SU-DHL-6 (cell line): ENCODE results near the gene SAFB2.

Source experiments
- H2AFZ ChIP-seq: fragments of 200-600 bp; sonication (generic); 2 replicates; pipeline ENCODE4 v1.6.1; 2014; ENCODE audit warnings: low read depth, mild to moderate bottlenecking, moderate library complexity, mixed read lengths, antibody characterized with exemption, low read length; ENCODE audit not compliant: severe bottlenecking
- H3F3A ChIP-seq: fragments of 200-600 bp; shearing (Covaris generic); 2 replicates; pipeline ENCODE4 v1.6.0; 2016; ENCODE audit warnings: antibody characterized with exemption, mild to moderate bottlenecking; ENCODE audit not compliant: insufficient read depth
- H3K27ac ChIP-seq: fragments of 200-600 bp; sonication (generic); 2 replicates; pipeline ENCODE4 v1.5.1; 2016; ENCODE audit warnings: low read depth, mild to moderate bottlenecking, low read length, moderate library complexity, mixed read lengths
- H3K27me3 ChIP-seq: fragments of 200-600 bp; sonication (generic), shearing (Covaris generic); 2 replicates; pipeline ENCODE4 v1.6.0; 2014; ENCODE audit warnings: mild to moderate bottlenecking, low read length
- H3K36me3 ChIP-seq: fragments of 200-600 bp; sonication (generic); 2 replicates; pipeline ENCODE4 v1.6.1; 2014; ENCODE audit warnings: mild to moderate bottlenecking, low read length, mixed read lengths
- H3K4me2 ChIP-seq: fragments of 300-600, 200-600 bp; shearing (Covaris generic), sonication (generic); 2 replicates; pipeline ENCODE4 v1.6.0; 2014; ENCODE audit warnings: low read length, low read depth, mild to moderate bottlenecking; ENCODE audit not compliant: poor library complexity, severe bottlenecking
- H3K4me3 ChIP-seq: fragments of 200-600 bp; sonication (generic); 2 replicates; pipeline ENCODE4 v1.5.1; 2014; ENCODE audit warnings: antibody characterized with exemption, low read length, mild to moderate bottlenecking, mixed read lengths; ENCODE audit not compliant: insufficient read depth, poor library complexity, severe bottlenecking
- H3K79me2 ChIP-seq: fragments of 200-600 bp; sonication (generic); 2 replicates; pipeline ENCODE4 v1.6.1; 2014; ENCODE audit warnings: mild to moderate bottlenecking, low read length, moderate library complexity; ENCODE audit not compliant: insufficient read depth
- H3K9ac ChIP-seq: fragments of 200-600 bp; sonication (generic); 2 replicates; pipeline ENCODE4 v1.7.0; 2014; ENCODE audit warnings: mild to moderate bottlenecking, low read length
- H3K9me2 ChIP-seq: fragments of 200-600 bp; sonication (generic); replicated peaks from 2 replicates; pipeline ENCODE4 v1.6.1; 2014; ENCODE audit warnings: low read length; ENCODE audit not compliant: insufficient read depth
- H3K9me3 ChIP-seq: fragments of 200-600 bp; sonication (generic); 2 replicates; pipeline ENCODE4 v1.6.1; 2014; ENCODE audit warnings: low read length, mixed read lengths; ENCODE audit not compliant: insufficient read depth
- H4K20me1 ChIP-seq: fragments of 200-600 bp; sonication (generic); 2 replicates; pipeline ENCODE4 v1.6.1; 2014; ENCODE audit warnings: low read depth, mild to moderate bottlenecking, antibody characterized with exemption, low read length, moderate library complexity, mixed read lengths
- EZH2phosphoT487 ChIP-seq: fragments of 200-600 bp; sonication (generic), shearing (Covaris generic); conservative IDR thresholded peaks from 2 replicates; pipeline ENCODE4 v1.6.1; 2018; ENCODE audit warnings: mild to moderate bottlenecking, antibody characterized with exemption, low read length, moderate library complexity, mixed read lengths
- TF ChIP-seq, protein P1 (sequence below): fragments of 200-600 bp; sonication (generic); IDR thresholded peaks from one replicate; pipeline ENCODE4 v1.5.1; 2017; ENCODE audit warnings: antibody characterized with exemption, mild to moderate bottlenecking, low read length, moderate library complexity; ENCODE audit not compliant: insufficient read depth, poor library complexity, severe bottlenecking

SAFB2 gene

DNA sequence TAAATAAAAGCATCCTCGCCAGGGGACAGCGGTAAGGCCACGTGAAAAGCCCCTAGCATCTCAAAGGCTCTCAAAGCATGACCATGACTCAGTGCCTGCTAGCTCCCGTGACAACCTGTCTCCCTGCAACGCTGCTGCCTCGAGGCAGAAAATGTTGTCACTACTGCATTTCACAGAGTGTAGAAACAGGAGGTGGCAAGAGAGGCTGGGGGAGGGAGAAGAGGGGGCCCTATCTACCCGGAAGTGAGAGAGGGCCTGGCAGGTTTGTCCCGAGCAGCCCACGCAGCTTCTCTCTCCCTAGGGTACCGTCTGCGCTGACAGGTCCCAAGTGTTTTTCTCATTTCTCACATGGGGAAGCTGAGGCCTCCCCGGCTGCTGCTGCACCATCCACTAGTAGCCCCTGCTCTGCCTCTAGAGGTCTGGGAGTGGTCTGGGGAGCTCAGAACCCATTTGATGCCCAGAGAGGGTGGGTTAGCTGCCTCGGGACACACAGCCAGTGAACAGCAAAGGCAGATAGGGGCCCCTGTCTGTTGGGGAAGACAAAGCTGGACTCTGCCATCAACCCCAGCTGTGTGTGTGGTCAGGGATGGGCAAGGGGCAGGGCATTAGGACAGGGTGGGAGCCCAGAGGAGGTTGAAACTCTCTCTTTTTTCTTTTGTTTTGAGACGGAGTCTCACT, 58.5 kb downstream of the SAFB2 start:
- TF ChIP-seq, protein P1, sequence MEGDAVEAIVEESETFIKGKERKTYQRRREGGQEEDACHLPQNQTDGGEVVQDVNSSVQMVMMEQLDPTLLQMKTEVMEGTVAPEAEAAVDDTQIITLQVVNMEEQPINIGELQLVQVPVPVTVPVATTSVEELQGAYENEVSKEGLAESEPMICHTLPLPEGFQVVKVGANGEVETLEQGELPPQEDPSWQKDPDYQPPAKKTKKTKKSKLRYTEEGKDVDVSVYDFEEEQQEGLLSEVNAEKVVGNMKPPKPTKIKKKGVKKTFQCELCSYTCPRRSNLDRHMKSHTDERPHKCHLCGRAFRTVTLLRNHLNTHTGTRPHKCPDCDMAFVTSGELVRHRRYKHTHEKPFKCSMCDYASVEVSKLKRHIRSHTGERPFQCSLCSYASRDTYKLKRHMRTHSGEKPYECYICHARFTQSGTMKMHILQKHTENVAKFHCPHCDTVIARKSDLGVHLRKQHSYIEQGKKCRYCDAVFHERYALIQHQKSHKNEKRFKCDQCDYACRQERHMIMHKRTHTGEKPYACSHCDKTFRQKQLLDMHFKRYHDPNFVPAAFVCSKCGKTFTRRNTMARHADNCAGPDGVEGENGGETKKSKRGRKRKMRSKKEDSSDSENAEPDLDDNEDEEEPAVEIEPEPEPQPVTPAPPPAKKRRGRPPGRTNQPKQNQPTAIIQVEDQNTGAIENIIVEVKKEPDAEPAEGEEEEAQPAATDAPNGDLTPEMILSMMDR = no peak
- no peak for TF ChIP-seq EZH2phosphoT487
- Histone ChIP-seq H3K9me3 (no peaks in the 10 kb centered on the region), H3K27me3 (no peaks in the 10 kb centered on the region), H3K4me2 (no peak overlapping the region), H3K27ac (no peak overlapping the region), H2AFZ (no peak overlapping the region), H3K9me2 (no peaks in the 10 kb centered on the region), H3K9ac (no peak overlapping the region), H4K20me1 (no peaks in the 10 kb centered on the region), H3F3A (no peaks in the 10 kb centered on the region), H3K4me3 (no peak overlapping the region), H3K36me3 (no peaks in the 10 kb centered on the region), H3K79me2 (no peaks in the 10 kb centered on the region)

DNA sequence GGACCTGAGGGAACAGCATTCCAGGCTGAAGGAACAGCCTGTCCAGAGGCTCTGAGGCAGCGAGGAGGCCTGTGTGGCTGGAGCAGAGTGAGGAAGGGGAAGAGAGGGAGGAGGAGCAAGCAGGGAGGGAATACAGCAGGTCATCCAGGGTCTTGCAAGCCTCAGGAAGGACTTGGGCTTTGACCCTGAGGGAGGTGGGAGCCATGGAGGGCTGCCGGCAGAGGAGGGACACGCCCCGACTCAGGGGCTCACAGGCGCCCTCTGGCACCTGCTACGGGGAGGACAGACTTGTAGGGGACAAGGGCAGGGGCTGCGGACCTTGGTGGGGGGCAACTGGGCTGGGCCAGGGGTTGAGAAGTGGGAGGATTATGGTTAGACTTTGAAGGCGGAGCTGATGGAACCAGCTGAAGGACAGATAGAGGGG, 59.6 kb downstream of the SAFB2 start:
- H3K36me3 ChIP-seq = no peaks in the 10 kb centered on the region
- H2AFZ ChIP-seq = no peak overlapping the region
- no peak overlapping the region for H3K9ac ChIP-seq
- H4K20me1 ChIP-seq = no peaks in the 10 kb centered on the region
- no peak overlapping the region for H3K4me3 ChIP-seq
- no peaks in the 10 kb centered on the region for H3F3A ChIP-seq
- no peak for TF ChIP-seq EZH2phosphoT487
- TF ChIP-seq, protein P1 = no peak
- H3K27me3 ChIP-seq = no peaks in the 10 kb centered on the region
- no peak overlapping the region for H3K27ac ChIP-seq
- H3K79me2 ChIP-seq = no peaks in the 10 kb centered on the region
- H3K4me2 ChIP-seq = no peak overlapping the region
- H3K9me3 ChIP-seq = no peaks in the 10 kb centered on the region
- no peaks in the 10 kb centered on the region for H3K9me2 ChIP-seq

DNA sequence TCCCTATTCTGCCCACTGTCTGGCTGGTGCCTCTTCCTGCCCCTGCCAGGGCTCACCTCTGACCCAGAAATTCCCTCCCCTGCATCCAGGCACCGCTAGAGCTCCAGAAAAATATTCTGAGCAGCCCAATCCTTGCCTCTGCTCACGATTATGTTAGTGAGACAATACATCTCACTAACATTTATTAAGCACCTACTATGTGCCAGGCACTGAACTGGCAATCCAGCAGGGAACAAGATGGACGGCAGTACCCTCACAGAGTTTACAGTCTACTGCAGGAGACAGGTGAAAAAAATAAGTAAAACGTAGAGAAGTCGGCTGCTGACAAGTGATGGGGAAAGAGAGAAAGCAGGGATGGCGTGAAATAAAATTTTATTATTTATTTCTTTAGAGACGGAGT, 60.3 kb downstream of the SAFB2 start:
- H3K4me3 ChIP-seq = no peak overlapping the region

More for the DNA sequence above, 60.3 kb downstream of the SAFB2 start:
- Histone ChIP-seq H3K9me2 (no peaks in the 10 kb centered on the region), H3K9me3 (no peaks in the 10 kb centered on the region), H3F3A (no peaks in the 10 kb centered on the region), H3K9ac (no peak overlapping the region), H4K20me1 (no peaks in the 10 kb centered on the region), H3K79me2 (no peaks in the 10 kb centered on the region), H3K4me2 (no peak overlapping the region), H3K27ac (no peak overlapping the region), H3K36me3 (no peaks in the 10 kb centered on the region), H2AFZ (no peak overlapping the region), H3K27me3 (no peaks in the 10 kb centered on the region)
- TF ChIP-seq, protein P1 = no peak
- TF ChIP-seq EZH2phosphoT487 = no peak
